SU-DHL-6 (cell line): ENCODE results near the gene BCL10.

Source experiments
- H2AFZ ChIP-seq: fragments of 200-600 bp; sonication (generic); 2 replicates; pipeline ENCODE4 v1.6.1; 2014; ENCODE audit warnings: low read depth, mild to moderate bottlenecking, moderate library complexity, mixed read lengths, antibody characterized with exemption, low read length; ENCODE audit not compliant: severe bottlenecking
- H3F3A ChIP-seq: fragments of 200-600 bp; shearing (Covaris generic); 2 replicates; pipeline ENCODE4 v1.6.0; 2016; ENCODE audit warnings: antibody characterized with exemption, mild to moderate bottlenecking; ENCODE audit not compliant: insufficient read depth
- H3K27ac ChIP-seq: fragments of 200-600 bp; sonication (generic); 2 replicates; pipeline ENCODE4 v1.5.1; 2016; ENCODE audit warnings: low read depth, mild to moderate bottlenecking, low read length, moderate library complexity, mixed read lengths
- H3K27me3 ChIP-seq: fragments of 200-600 bp; sonication (generic), shearing (Covaris generic); 2 replicates; pipeline ENCODE4 v1.6.0; 2014; ENCODE audit warnings: mild to moderate bottlenecking, low read length
- H3K36me3 ChIP-seq: fragments of 200-600 bp; sonication (generic); 2 replicates; pipeline ENCODE4 v1.6.1; 2014; ENCODE audit warnings: mild to moderate bottlenecking, low read length, mixed read lengths
- H3K4me2 ChIP-seq: fragments of 300-600, 200-600 bp; shearing (Covaris generic), sonication (generic); 2 replicates; pipeline ENCODE4 v1.6.0; 2014; ENCODE audit warnings: low read length, low read depth, mild to moderate bottlenecking; ENCODE audit not compliant: poor library complexity, severe bottlenecking
- H3K4me3 ChIP-seq: fragments of 200-600 bp; sonication (generic); 2 replicates; pipeline ENCODE4 v1.5.1; 2014; ENCODE audit warnings: antibody characterized with exemption, low read length, mild to moderate bottlenecking, mixed read lengths; ENCODE audit not compliant: insufficient read depth, poor library complexity, severe bottlenecking
- H3K79me2 ChIP-seq: fragments of 200-600 bp; sonication (generic); 2 replicates; pipeline ENCODE4 v1.6.1; 2014; ENCODE audit warnings: mild to moderate bottlenecking, low read length, moderate library complexity; ENCODE audit not compliant: insufficient read depth
- H3K9ac ChIP-seq: fragments of 200-600 bp; sonication (generic); 2 replicates; pipeline ENCODE4 v1.7.0; 2014; ENCODE audit warnings: mild to moderate bottlenecking, low read length
- H3K9me2 ChIP-seq: fragments of 200-600 bp; sonication (generic); replicated peaks from 2 replicates; pipeline ENCODE4 v1.6.1; 2014; ENCODE audit warnings: low read length; ENCODE audit not compliant: insufficient read depth
- H3K9me3 ChIP-seq: fragments of 200-600 bp; sonication (generic); 2 replicates; pipeline ENCODE4 v1.6.1; 2014; ENCODE audit warnings: low read length, mixed read lengths; ENCODE audit not compliant: insufficient read depth
- H4K20me1 ChIP-seq: fragments of 200-600 bp; sonication (generic); 2 replicates; pipeline ENCODE4 v1.6.1; 2014; ENCODE audit warnings: low read depth, mild to moderate bottlenecking, antibody characterized with exemption, low read length, moderate library complexity, mixed read lengths
- CTCF ChIP-seq: fragments of 200-600 bp; sonication (generic); IDR thresholded peaks from one replicate; pipeline ENCODE4 v1.5.1; 2017; ENCODE audit warnings: antibody characterized with exemption, mild to moderate bottlenecking, low read length, moderate library complexity; ENCODE audit not compliant: insufficient read depth, poor library complexity, severe bottlenecking
- EZH2phosphoT487 ChIP-seq: fragments of 200-600 bp; sonication (generic), shearing (Covaris generic); conservative IDR thresholded peaks from 2 replicates; pipeline ENCODE4 v1.6.1; 2018; ENCODE audit warnings: mild to moderate bottlenecking, antibody characterized with exemption, low read length, moderate library complexity, mixed read lengths

Gene BCL10

GRCh38 chr1:85322655-85323054 is 46.2 kb upstream of the BCL10 start:
- H3K9me3 ChIP-seq: no peaks in the 10 kb centered on the region
- no peaks in the 10 kb centered on the region for H3K79me2 ChIP-seq
- no peak overlapping the region for H3K27ac ChIP-seq
- no peak overlapping the region for H3K4me3 ChIP-seq
- H3K9ac ChIP-seq: no peak overlapping the region
- no peak overlapping the region for H3K4me2 ChIP-seq
- TF ChIP-seq CTCF (no peak), EZH2phosphoT487 (no peak)
- H3F3A ChIP-seq: no peaks in the 10 kb centered on the region
- no peak overlapping the region for H2AFZ ChIP-seq
- no peaks in the 10 kb centered on the region for H3K9me2 ChIP-seq
- H4K20me1 ChIP-seq: no peaks in the 10 kb centered on the region
- no peaks in the 10 kb centered on the region for H3K27me3 ChIP-seq
- H3K36me3 ChIP-seq: no peaks in the 10 kb centered on the region

GRCh38 chr1:85321237-85321964 is 45.0 kb upstream of the BCL10 start:
- Histone ChIP-seq H3K36me3 (no peaks in the 10 kb centered on the region), H3K9ac (no peak overlapping the region), H3K27ac (no peak overlapping the region), H2AFZ (no peak overlapping the region), H3K79me2 (no peaks in the 10 kb centered on the region), H3K9me3 (no peaks in the 10 kb centered on the region), H3K9me2 (no peaks in the 10 kb centered on the region), H3K4me3 (no peak overlapping the region), H3F3A (no peaks in the 10 kb centered on the region), H3K4me2 (no peak overlapping the region), H3K27me3 (no peaks in the 10 kb centered on the region), H4K20me1 (no peaks in the 10 kb centered on the region)
- no peak for TF ChIP-seq CTCF
- no peak for TF ChIP-seq EZH2phosphoT487

DNA sequence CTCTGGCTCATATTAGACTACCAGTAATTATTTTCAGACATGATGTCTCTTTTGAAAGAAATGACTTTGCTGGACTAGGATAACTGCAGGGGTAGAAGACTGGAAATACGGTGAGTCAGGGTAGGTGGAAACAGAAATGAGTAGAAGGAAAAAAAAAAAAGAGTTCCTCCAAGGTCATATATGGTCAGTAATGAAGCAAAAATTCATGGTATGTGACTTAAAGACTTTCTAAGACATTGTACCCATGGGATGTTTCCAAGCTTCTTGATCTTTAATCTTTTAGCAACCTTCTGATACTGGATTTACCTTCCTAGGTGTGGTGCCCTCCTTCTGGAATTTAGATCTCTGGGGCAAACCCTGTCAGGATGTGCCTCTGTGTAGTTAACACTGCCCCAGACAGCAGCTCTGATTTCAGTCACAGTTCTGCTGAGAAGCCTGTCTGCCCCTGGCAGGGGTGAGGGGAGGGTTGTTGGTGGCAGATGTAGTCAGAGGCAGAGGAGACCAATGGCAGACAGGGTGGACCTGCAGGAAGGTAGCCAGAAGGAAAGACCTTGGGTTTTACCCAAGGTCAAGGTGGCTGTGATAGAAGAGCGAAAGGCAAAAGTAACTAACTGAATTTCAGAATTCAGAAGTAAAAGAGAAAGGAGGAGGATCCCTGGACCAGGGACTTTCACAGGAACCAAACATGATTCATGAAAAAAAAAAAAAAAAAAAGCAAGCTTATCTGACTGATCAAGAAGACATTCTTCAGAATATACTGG is 44.1 kb upstream of the BCL10 start:
- no peak for TF ChIP-seq EZH2phosphoT487
- TF ChIP-seq CTCF: no peak
- H3K79me2 ChIP-seq: no peaks in the 10 kb centered on the region

More for the DNA sequence above, 44.1 kb upstream of the BCL10 start:
- no peaks in the 10 kb centered on the region for H3F3A ChIP-seq
- no peaks in the 10 kb centered on the region for H3K9me3 ChIP-seq
- H4K20me1 ChIP-seq: no peaks in the 10 kb centered on the region
- H3K9me2 ChIP-seq: no peaks in the 10 kb centered on the region
- no peak overlapping the region for H3K4me3 ChIP-seq
- H3K27ac ChIP-seq: no peak overlapping the region
- H2AFZ ChIP-seq: no peak overlapping the region
- H3K4me2 ChIP-seq: no peak overlapping the region
- H3K27me3 ChIP-seq: no peaks in the 10 kb centered on the region
- no peak overlapping the region for H3K9ac ChIP-seq
- no peaks in the 10 kb centered on the region for H3K36me3 ChIP-seq
